CD14-positive monocyte (primary cell): ENCODE results near the gene NFYC. TPM values are rescaled to one million over a fixed set of nuclear protein-coding genes. Genes with fewer than 3 reads are reported as not detected.

Experiments
- DNase-seq, 3 donors: peaks; one replicate each; pipeline ENCODE4 v3.0.0-alpha.2; 2011 to 2022
- H2AFZ ChIP-seq: 2 replicates; pipeline ENCODE4 v1.6.0; 2012; ENCODE audit warnings: mild to moderate bottlenecking, low read depth, low read length, inconsistent platforms; ENCODE audit not compliant: insufficient read depth, poor library complexity, severe bottlenecking
- H3K27ac ChIP-seq, 2 donors: 1 replicate in 1 of 2; 2 replicates in 1 of 2; pipeline ENCODE4 v1.5.1; 2012 to 2013; ENCODE audit warnings: low read length in 2 of 2, control low read depth in 1 of 2, inconsistent platforms in 1 of 2, low read depth in 1 of 2, mild to moderate bottlenecking in 1 of 2
- H3K27me3 ChIP-seq, 2 donors: one replicate each; pipeline versions ENCODE4 v1.6.0 to v1.6.1; 2011 to 2013; ENCODE audit warnings: low read length in 2 of 2; ENCODE audit not compliant: control insufficient read depth in 2 of 2, insufficient read depth in 2 of 2
- H3K36me3 ChIP-seq, 2 donors: replicated peaks in 1 of 2; 1 replicate in 1 of 2; 2 replicates in 1 of 2; pipeline versions ENCODE4 v1.5.1 to v1.6.1; 2012 to 2013; ENCODE audit warnings: low read length in 2 of 2, control low read depth in 1 of 2, inconsistent platforms in 1 of 2, mild to moderate bottlenecking in 1 of 2; ENCODE audit not compliant: insufficient read depth in 2 of 2, control insufficient read depth in 1 of 2
- H3K4me1 ChIP-seq, 2 donors: 1 replicate in 1 of 2; 2 replicates in 1 of 2; pipeline versions ENCODE4 v1.5.1 to v1.6.1; 2012 to 2013; ENCODE audit warnings: low read length in 2 of 2, control low read depth in 1 of 2, inconsistent platforms in 1 of 2, mild to moderate bottlenecking in 1 of 2, moderate library complexity in 1 of 2; ENCODE audit not compliant: insufficient read depth in 2 of 2, control insufficient read depth in 1 of 2
- H3K4me2 ChIP-seq: replicated peaks from 2 replicates; pipeline ENCODE3; 2012; ENCODE audit warnings: low read length, moderate library complexity, mild to moderate bottlenecking; ENCODE audit not compliant: poor library complexity, severe bottlenecking; ENCODE audit errors: extremely low read depth
- H3K4me3 ChIP-seq, 3 experiments: fragments of 200-600 bp in 1 of 3; sonication (generic) in 1 of 3; replicated peaks in 1 of 3; 1 replicate in 2 of 3; 2 replicates in 1 of 3; pipeline ENCODE4 v1.5.1; 2011 to 2013; ENCODE audit warnings: low read length in 3 of 3, mild to moderate bottlenecking in 3 of 3, control low read depth in 2 of 3, low read depth in 2 of 3, inconsistent platforms in 1 of 3, moderate library complexity in 1 of 3
- H3K79me2 ChIP-seq: 2 replicates; pipeline ENCODE4 v1.6.0; 2012; ENCODE audit warnings: mild to moderate bottlenecking, control low read depth, inconsistent platforms, low read length, moderate library complexity; ENCODE audit not compliant: insufficient read depth
- H3K9ac ChIP-seq: 2 replicates; pipeline ENCODE4 v1.6.0; 2017; ENCODE audit warnings: low read length, mild to moderate bottlenecking; ENCODE audit not compliant: insufficient read depth, poor library complexity, severe bottlenecking
- H3K9me3 ChIP-seq, 2 donors: replicated peaks in 1 of 2; 1 replicate in 1 of 2; 2 replicates in 1 of 2; pipeline versions ENCODE4 v1.5.1 to v1.6.1; 2012 to 2013; ENCODE audit warnings: low read length in 2 of 2, control low read depth in 1 of 2; ENCODE audit not compliant: control insufficient read depth in 1 of 2, insufficient read depth in 1 of 2
- H4K20me1 ChIP-seq: 2 replicates; pipeline ENCODE4 v1.6.0; 2012; ENCODE audit warnings: mild to moderate bottlenecking, low read length, control low read depth, moderate library complexity; ENCODE audit not compliant: insufficient read depth
- H3K27ac Mint-ChIP-seq, 7 donors: one replicate each; pipeline ENCODE4 v1.8.0; 2020; ENCODE audit warnings: mild to moderate bottlenecking in 7 of 7, mixed read lengths in 7 of 7, moderate library complexity in 6 of 7, inconsistent platforms in 2 of 7
- H3K27me3 Mint-ChIP-seq, 3 donors: one replicate each; pipeline ENCODE4 v1.8.0; 2021 to 2022; ENCODE audit warnings: low read depth in 3 of 3, mild to moderate bottlenecking in 3 of 3, mixed read lengths in 3 of 3, moderate library complexity in 3 of 3, inconsistent platforms in 1 of 3
- H3K36me3 Mint-ChIP-seq, 2 donors: one replicate each; pipeline ENCODE4 v1.8.0; 2020; ENCODE audit warnings: mixed read lengths in 2 of 2, inconsistent platforms in 1 of 2, mild to moderate bottlenecking in 1 of 2
- H3K4me1 Mint-ChIP-seq: one replicate; pipeline ENCODE4 v1.8.0; 2020; ENCODE audit warnings: mild to moderate bottlenecking, mixed read lengths
- H3K4me3 Mint-ChIP-seq, 2 donors: one replicate each; pipeline ENCODE4 v1.8.0; 2020; ENCODE audit warnings: mild to moderate bottlenecking in 2 of 2, mixed read lengths in 2 of 2, moderate library complexity in 1 of 2
- H3K9me3 Mint-ChIP-seq, 7 donors: one replicate each; pipeline ENCODE4 v1.8.0; 2020 to 2022; ENCODE audit warnings: mixed read lengths in 7 of 7, mild to moderate bottlenecking in 6 of 7, moderate library complexity in 6 of 7, inconsistent platforms in 2 of 7
- CTCF ChIP-seq: fragments of 200-600 bp; IDR thresholded peaks from one replicate; pipeline ENCODE4 v1.8.0; 2022; ENCODE audit warnings: antibody characterized with exemption, mild to moderate bottlenecking
- WGBS: methylation state at CpG from one replicate; pipeline ENCODE4 v1.1.5; 2013; ENCODE audit warnings: missing lambda C conversion rate; ENCODE audit not compliant: insufficient coverage; 5-methylcytosine and 5-hydroxymethylcytosine counted together
- intact Hi-C, 2 donors: fragments of 100-400 bp; cut with micrococcal nuclease; formaldehyde crosslinking; loops; one replicate each; pipeline versions ENCODE4 v1.15.0 to v1.15.1; 2023
- polyA plus RNA-seq, 3 donors: library from polyadenylated mRNA; depleted of rRNA in 1 of 3; unstranded in 2 of 3; stranded (reverse) in 1 of 3; fragments of 300-500 nt in 2 of 3; fragments of >200 nt in 1 of 3; fragmentation: Illumina TruSeq in 2 of 3; gene quantifications; 1 replicate in 2 of 3; 2 replicates in 1 of 3; pipeline ENCODE4 v1.2.3, GENCODE V29; 2012 to 2021

The NFYC gene
- polyA plus RNA-seq, 3 donors, result 61.2 to 142 (median 68.2) TPM

DNA sequence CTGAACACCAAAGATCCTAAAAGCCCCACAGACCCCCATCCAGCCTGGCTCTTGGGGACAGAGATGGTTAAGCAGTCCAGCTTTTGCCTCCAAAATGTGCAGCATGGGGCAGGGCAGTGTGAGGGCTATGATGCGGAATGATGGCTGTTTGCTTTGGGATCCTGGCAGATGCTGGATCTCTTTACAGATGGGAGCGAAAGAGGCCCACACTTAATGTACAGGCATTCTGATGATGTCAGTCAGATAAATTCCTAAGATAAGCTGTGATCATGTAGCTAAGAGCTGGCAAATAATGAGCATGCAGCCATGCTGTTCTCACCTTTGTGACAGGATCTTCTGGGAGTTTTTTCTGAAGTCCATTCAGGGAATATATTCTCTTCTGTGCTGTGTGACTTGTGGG, 74.5 kb downstream of the NFYC start:
- no peaks in the 10 kb centered on the region for H3K4me1 Mint-ChIP-seq
- no peak for DNase-seq
- intact Hi-C loops, result no loop called here
- Histone ChIP-seq H3K27me3 (no peaks in the 10 kb centered on the region), H3K4me3 (no peak overlapping the region), H3K79me2 (no peaks in the 10 kb centered on the region), H4K20me1 (peaks cover 54% of the 10 kb centered on the region), H3K9ac (no peak overlapping the region), H3K9me3 (no peaks in the 10 kb centered on the region), H3K36me3 (peaks cover 91 to 98% of the 10 kb centered on the region in 2 donors), H3K4me1 (no peaks in the 10 kb centered on the region), H2AFZ (no peak overlapping the region), H3K4me2 (no peak overlapping the region), H3K27ac (no peak overlapping the region)
- no peaks in the 10 kb centered on the region for H3K9me3 Mint-ChIP-seq
- no peaks in the 10 kb centered on the region for H3K27me3 Mint-ChIP-seq
- H3K4me3 Mint-ChIP-seq, result no peak overlapping the region
- H3K36me3 Mint-ChIP-seq, result peaks cover 90 to 94% of the 10 kb centered on the region in 2 donors
- TF ChIP-seq CTCF, result no peak
- 100% methylated on average over 2 of the region's 2 CpGs for WGBS
- H3K27ac Mint-ChIP-seq, result peak overlapping the region in 1 of 7 donors; percentile 7

DNA sequence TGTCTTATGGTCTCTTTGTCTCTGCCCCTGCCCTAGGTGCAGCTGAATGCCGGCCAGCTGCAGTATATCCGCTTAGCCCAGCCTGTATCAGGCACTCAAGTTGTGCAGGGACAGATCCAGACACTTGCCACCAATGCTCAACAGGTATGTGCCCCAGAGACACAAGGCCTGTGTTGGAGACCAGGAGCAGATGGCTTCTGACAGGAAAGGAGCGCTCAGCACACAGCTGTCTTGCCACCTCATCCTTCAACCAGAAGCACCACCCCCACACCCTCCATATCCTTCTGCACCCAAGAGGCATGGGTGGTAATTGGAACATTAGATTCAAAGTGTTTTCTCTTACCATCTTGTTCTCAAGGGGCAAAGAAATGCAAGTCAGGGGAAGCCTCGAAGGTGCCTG, 75.1 kb downstream of the NFYC start:
- no peak overlapping the region for H3K27ac ChIP-seq
- WGBS, result 100% methylated on average over 3 of the region's 4 CpGs
- no peak overlapping the region for H3K4me2 ChIP-seq
- H3K27ac Mint-ChIP-seq, result peak overlapping the region in 3 of 7 donors; percentile 7 to 29 (median 16)
- DNase-seq, result no peak
- no peak overlapping the region for H3K9ac ChIP-seq
- no peak for TF ChIP-seq CTCF
- no peaks in the 10 kb centered on the region for H3K4me1 ChIP-seq
- no peaks in the 10 kb centered on the region for H3K79me2 ChIP-seq
- intact Hi-C loops, result no loop called here
- no peak overlapping the region for H2AFZ ChIP-seq
- H3K27me3 ChIP-seq, result no peaks in the 10 kb centered on the region
- H3K36me3 Mint-ChIP-seq, result peaks cover 90 to 94% of the 10 kb centered on the region in 2 donors
- no peaks in the 10 kb centered on the region for H3K27me3 Mint-ChIP-seq
- H3K9me3 Mint-ChIP-seq, result no peaks in the 10 kb centered on the region
- no peaks in the 10 kb centered on the region for H3K4me1 Mint-ChIP-seq
- H3K9me3 ChIP-seq, result no peaks in the 10 kb centered on the region
- H3K36me3 ChIP-seq, result peaks cover 94 to 98% of the 10 kb centered on the region in 2 donors
- peaks cover 48% of the 10 kb centered on the region for H4K20me1 ChIP-seq
- H3K4me3 ChIP-seq, result no peak overlapping the region
- no peak overlapping the region for H3K4me3 Mint-ChIP-seq
